A549 (cell line): Measurements from ENCODE around the gene NUP210.

ENCODE experiments used
- CEBPB ChIP-seq, 2 experiments: fragments of >200 bp in 1 of 2; sonication (Bioruptor Twin) in 1 of 2; formaldehyde crosslinking in 1 of 2; IDR thresholded peaks; 2 replicates each; pipeline ENCODE4 v1.6.1; 2012 to 2016
- CTCF ChIP-seq: fragments of >200 bp; sonication (Bioruptor Twin); formaldehyde crosslinking; IDR thresholded peaks from 3 replicates; pipeline ENCODE4 v1.5.1; 2016
- EHMT2 ChIP-seq: fragments of 200-600 bp; sonication (generic); IDR thresholded peaks from 2 replicates; pipeline ENCODE4 v1.6.1; 2016; ENCODE audit warnings: antibody characterized with exemption, low read depth, mild to moderate bottlenecking, moderate library complexity
- POLR2A ChIP-seq: IDR thresholded peaks from 2 replicates; pipeline ENCODE4 v1.6.1; 2012; ENCODE audit warnings: mild to moderate bottlenecking, low read length
- POLR2AphosphoS2 ChIP-seq: conservative IDR thresholded peaks from 2 replicates; pipeline ENCODE4 v1.6.1; 2012; ENCODE audit warnings: low read length, improper control_type of control experiment, inconsistent platforms
- TF ChIP-seq, protein P1 (sequence below): fragments of 450-650 bp; IDR thresholded peaks from 2 replicates; pipeline ENCODE4 v1.6.1; 2014; ENCODE audit warnings: antibody characterized with exemption

DNA sequence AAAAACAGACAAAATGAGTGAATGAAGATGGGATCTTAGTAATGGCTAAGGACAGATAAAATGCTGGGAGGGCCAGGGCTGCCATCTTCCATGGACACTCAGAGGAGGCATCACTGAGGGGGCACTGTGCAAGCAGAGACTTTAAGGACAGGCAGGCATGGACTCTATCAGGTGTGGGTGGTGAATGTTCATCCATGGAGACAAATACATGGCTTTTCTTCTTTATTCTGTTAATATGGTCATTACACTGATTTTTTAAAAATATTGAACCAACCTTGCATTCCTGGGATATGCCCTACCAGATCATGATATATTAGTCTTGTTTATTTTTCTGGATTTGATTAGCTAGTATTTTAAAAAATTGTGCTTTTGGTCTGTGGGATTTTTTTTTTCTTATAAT is 12.2 kb downstream of the NUP210 start:
- TF ChIP-seq POLR2AphosphoS2 (no peak), CTCF (no peak), POLR2A (no peak), EHMT2 (no peak), CEBPB (IDR thresholded peaks at IDR 0.05) (no peak)
- TF ChIP-seq, protein P1, sequence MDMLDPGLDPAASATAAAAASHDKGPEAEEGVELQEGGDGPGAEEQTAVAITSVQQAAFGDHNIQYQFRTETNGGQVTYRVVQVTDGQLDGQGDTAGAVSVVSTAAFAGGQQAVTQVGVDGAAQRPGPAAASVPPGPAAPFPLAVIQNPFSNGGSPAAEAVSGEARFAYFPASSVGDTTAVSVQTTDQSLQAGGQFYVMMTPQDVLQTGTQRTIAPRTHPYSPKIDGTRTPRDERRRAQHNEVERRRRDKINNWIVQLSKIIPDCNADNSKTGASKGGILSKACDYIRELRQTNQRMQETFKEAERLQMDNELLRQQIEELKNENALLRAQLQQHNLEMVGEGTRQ, result no peak
